ENCODE results near the gene BPIFB2. TPM values are rescaled to one million over a fixed set of nuclear protein-coding genes. Genes with fewer than 3 reads are reported as not detected.

Gene BPIFB2
- total RNA-seq, 4 donors from 2014 or later: not detected

GRCh38 chr20:33004141-33004751 is 3.3 kb upstream of the BPIFB2 start, which contains the start of gene SUN5:
TSS of gene SUN5 (minus strand) at chr20:33004433. CDS start at chr20:33004340, 93 bp downstream.
- intact Hi-C loops (cut with DNase I): no loop called here
- no peaks in the 10 kb centered on the region for H3K27me3 ChIP-seq
- peaks cover 0 to 1% of the 10 kb centered on the region in 2 donors for H3K4me1 ChIP-seq
- H3K4me3 ChIP-seq (replicated peaks in 1 of 3): no peak within 1 kb of the TSS
- no peak within 1 kb of the TSS for H3K27ac ChIP-seq
- TF ChIP-seq POLR2A (IDR thresholded peaks at IDR 0.05): no peak
- TF ChIP-seq, protein P1, sequence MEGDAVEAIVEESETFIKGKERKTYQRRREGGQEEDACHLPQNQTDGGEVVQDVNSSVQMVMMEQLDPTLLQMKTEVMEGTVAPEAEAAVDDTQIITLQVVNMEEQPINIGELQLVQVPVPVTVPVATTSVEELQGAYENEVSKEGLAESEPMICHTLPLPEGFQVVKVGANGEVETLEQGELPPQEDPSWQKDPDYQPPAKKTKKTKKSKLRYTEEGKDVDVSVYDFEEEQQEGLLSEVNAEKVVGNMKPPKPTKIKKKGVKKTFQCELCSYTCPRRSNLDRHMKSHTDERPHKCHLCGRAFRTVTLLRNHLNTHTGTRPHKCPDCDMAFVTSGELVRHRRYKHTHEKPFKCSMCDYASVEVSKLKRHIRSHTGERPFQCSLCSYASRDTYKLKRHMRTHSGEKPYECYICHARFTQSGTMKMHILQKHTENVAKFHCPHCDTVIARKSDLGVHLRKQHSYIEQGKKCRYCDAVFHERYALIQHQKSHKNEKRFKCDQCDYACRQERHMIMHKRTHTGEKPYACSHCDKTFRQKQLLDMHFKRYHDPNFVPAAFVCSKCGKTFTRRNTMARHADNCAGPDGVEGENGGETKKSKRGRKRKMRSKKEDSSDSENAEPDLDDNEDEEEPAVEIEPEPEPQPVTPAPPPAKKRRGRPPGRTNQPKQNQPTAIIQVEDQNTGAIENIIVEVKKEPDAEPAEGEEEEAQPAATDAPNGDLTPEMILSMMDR (IDR thresholded peaks at IDR 0.05): no peak
- H3K9me3 ChIP-seq: no peaks in the 10 kb centered on the region
- DNase-seq: no peak
- 85 to 93% methylated on average over 6 of the region's 6 CpGs for WGBS, 2 donors
- no peaks in the 10 kb centered on the region for H3K36me3 ChIP-seq

- Histone ChIP-seq H3K4me1 (peaks cover 5 to 10% of the 10 kb centered on the region in 2 donors), H3K36me3 (no peaks in the 10 kb centered on the region), H3K27ac (no peak overlapping the region), H3K4me3 (replicated peaks in 1 of 3) (no peak overlapping the region), H3K27me3 (no peaks in the 10 kb centered on the region), H3K9me3 (no peaks in the 10 kb centered on the region)
- TF ChIP-seq, protein P1 (IDR thresholded peaks at IDR 0.05): peak in 1 of 6 experiments; percentile 13
- TF ChIP-seq POLR2A (IDR thresholded peaks at IDR 0.05): no peak
- intact Hi-C loops (cut with DNase I): no loop called here
- 48 to 66% methylated on average over 4 of the region's 4 CpGs for WGBS, 2 donors
- DNase-seq: no peak
Observed at GRCh38 chr20:33005132-33005566, 2.4 kb upstream of the BPIFB2 start.

DNA sequence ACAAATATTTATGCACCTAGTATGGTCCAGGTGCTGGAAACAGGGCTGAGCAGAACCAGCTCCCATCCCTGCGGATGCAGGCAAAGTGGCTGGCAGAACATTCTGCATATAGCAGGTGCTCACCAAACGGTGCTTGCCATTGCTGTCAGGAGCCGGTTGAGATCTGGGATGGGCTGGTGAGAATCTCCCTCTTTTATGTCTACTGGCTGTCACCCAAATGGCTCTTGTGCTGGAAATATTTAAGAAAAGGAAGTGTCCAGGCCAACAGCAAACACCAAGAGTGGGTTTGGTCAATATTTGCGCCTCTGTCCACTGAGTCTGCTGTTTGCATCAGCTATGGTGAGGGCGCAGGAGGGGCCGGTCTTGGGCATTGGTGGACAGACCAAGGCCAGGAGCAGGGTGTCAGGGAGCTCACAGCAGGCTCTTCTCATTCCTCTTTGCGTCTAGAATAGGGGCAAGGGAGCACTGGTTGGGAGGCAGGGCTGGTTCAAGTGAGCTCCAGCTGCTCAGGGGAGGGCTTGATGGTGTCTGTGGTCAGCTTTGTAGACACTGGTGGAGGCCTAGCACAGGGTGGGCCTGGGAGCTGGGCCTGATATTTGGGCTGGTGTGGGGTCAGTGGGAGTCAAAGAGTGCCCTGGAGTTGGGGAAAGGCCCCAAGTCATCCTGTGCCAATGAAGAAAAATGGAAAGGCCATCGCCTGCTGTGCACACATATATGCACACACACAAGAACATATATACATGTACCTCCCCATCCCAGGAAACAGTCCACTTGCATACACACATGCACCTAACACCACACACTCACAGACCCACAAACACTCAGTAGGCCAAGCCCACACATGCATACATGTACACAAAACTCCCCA is 1.4 kb upstream of the BPIFB2 start:
- Histone ChIP-seq H3K36me3 (no peaks in the 10 kb centered on the region), H3K27me3 (no peaks in the 10 kb centered on the region), H3K4me3 (replicated peaks in 1 of 3) (no peak overlapping the region), H3K9me3 (no peaks in the 10 kb centered on the region), H3K27ac (no peak overlapping the region), H3K4me1 (peaks cover 5 to 14% of the 10 kb centered on the region in 2 donors)
- intact Hi-C loops (cut with DNase I): no loop called here
- WGBS, 2 donors: 87 to 92% methylated on average over 8 of the region's 8 CpGs
- no peak for TF ChIP-seq POLR2A (IDR thresholded peaks at IDR 0.05)
- TF ChIP-seq, protein P1 (IDR thresholded peaks at IDR 0.05): no peak
- DNase-seq: no peak

- 92 to 96% methylated on average over 8 of the region's 8 CpGs for WGBS, 2 donors
- no peak for TF ChIP-seq POLR2A (IDR thresholded peaks at IDR 0.05)
- TF ChIP-seq, protein P1 (IDR thresholded peaks at IDR 0.05): no peak
- Histone ChIP-seq H3K4me1 (peaks cover 5 to 14% of the 10 kb centered on the region in 2 donors), H3K4me3 (replicated peaks in 1 of 3) (no peak overlapping the region), H3K27ac (no peak overlapping the region), H3K27me3 (no peaks in the 10 kb centered on the region), H3K9me3 (no peaks in the 10 kb centered on the region), H3K36me3 (no peaks in the 10 kb centered on the region)
- DNase-seq: no peak
- intact Hi-C loops (cut with DNase I): no loop called here
Observed at GRCh38 chr20:33006776-33007375, 628 bp upstream of the BPIFB2 start.

Data from thyroid gland (tissue), 4 donors.